Loucy (cell line): ENCODE data around the gene P2RX7.

ENCODE experiments used
- H2AFZ ChIP-seq: fragments of 200-600 bp; sonication (generic); 2 replicates; pipeline ENCODE4 v1.6.0; 2016; ENCODE audit warnings: antibody characterized with exemption, mild to moderate bottlenecking, low read length, moderate library complexity
- H3F3A ChIP-seq: fragments of 200-600 bp; 2 replicates; pipeline ENCODE4 v1.6.0; 2016; ENCODE audit warnings: antibody characterized with exemption, low read depth, mild to moderate bottlenecking
- H3K27me3 ChIP-seq: fragments of 200-600 bp; sonication (generic); 2 replicates; pipeline ENCODE4 v1.6.1; 2014; ENCODE audit warnings: low read length, mild to moderate bottlenecking; ENCODE audit not compliant: insufficient read depth, poor library complexity, severe bottlenecking
- H3K36me3 ChIP-seq: fragments of 200-600 bp; sonication (generic); 2 replicates; pipeline ENCODE4 v1.6.1; 2016; ENCODE audit warnings: low read length; ENCODE audit not compliant: insufficient read depth
- H3K4me1 ChIP-seq: fragments of 200-600 bp; sonication (generic); 2 replicates; pipeline ENCODE4 v1.5.1; 2014; ENCODE audit warnings: low read length, mild to moderate bottlenecking; ENCODE audit not compliant: insufficient read depth, poor library complexity, severe bottlenecking
- H3K4me2 ChIP-seq: fragments of 200-600 bp; sonication (generic); 2 replicates; pipeline ENCODE4 v1.6.0; 2014; ENCODE audit warnings: antibody characterized with exemption, low read length, low read depth, mild to moderate bottlenecking; ENCODE audit not compliant: poor library complexity, severe bottlenecking
- H3K4me3 ChIP-seq: fragments of 200-600 bp; sonication (generic); 2 replicates; pipeline ENCODE4 v1.5.1; 2014; ENCODE audit warnings: low read length, mild to moderate bottlenecking, mixed read lengths; ENCODE audit not compliant: poor library complexity, severe bottlenecking
- H3K79me2 ChIP-seq: fragments of 200-600 bp; sonication (generic); 2 replicates; pipeline ENCODE4 v1.6.1; 2014; ENCODE audit warnings: low read length; ENCODE audit not compliant: insufficient read depth
- H3K9ac ChIP-seq: fragments of 200-600 bp; sonication (generic); 2 replicates; pipeline ENCODE4 v1.6.0; 2014; ENCODE audit warnings: mild to moderate bottlenecking, low read depth, low read length, moderate library complexity; ENCODE audit not compliant: poor library complexity, severe bottlenecking
- H3K9me2 ChIP-seq: fragments of 200-600 bp; sonication (generic); replicated peaks from 2 replicates; pipeline ENCODE4 v1.6.1; 2016; ENCODE audit warnings: low read depth, low read length, mixed read lengths
- H3K9me3 ChIP-seq: fragments of 200-600 bp; sonication (generic); 2 replicates; pipeline ENCODE4 v1.6.1; 2014; ENCODE audit warnings: mild to moderate bottlenecking, antibody characterized with exemption, low read length, low read depth; ENCODE audit not compliant: insufficient read depth
- H4K20me1 ChIP-seq: fragments of 200-600 bp; sonication (generic); 2 replicates; pipeline ENCODE4 v1.6.0; 2014; ENCODE audit warnings: antibody characterized with exemption, low read length, mild to moderate bottlenecking; ENCODE audit not compliant: insufficient read depth, poor library complexity, severe bottlenecking
- EZH2phosphoT487 ChIP-seq: fragments of 200-600 bp; IDR thresholded peaks from 2 replicates; pipeline ENCODE4 v1.6.1; 2018; ENCODE audit warnings: antibody characterized with exemption, mild to moderate bottlenecking, moderate library complexity, borderline replicate concordance
- TF ChIP-seq, protein P1 (sequence below): fragments of 200-600 bp; sonication (generic); conservative IDR thresholded peaks from 2 replicates; pipeline ENCODE4 v1.5.1; 2014; ENCODE audit warnings: mild to moderate bottlenecking, antibody characterized with exemption, low read length

The P2RX7 gene

DNA sequence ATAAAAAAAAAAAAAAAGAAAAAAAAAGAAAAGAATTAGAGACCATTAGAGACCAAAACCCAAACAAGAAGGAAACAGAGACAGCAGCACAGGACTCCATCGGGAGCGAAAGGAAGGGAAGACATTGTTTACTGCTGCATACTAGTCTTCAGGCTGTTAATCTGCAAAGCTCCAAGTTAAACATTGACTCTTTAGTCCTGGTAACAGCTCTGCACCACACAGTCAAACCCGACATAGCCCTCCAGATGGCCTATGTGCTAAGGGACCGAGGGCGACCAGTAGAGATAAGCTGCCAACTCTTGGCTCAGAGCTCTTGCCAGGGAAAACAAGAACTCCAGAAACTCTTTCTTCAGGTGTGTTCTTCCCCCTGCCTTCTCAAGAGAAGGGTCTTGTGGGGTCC lies 85.1 kb downstream of the P2RX7 start:
- Histone ChIP-seq H4K20me1 (no peaks in the 10 kb centered on the region), H3K27me3 (no peaks in the 10 kb centered on the region), H3K36me3 (no peaks in the 10 kb centered on the region), H3K9me3 (no peaks in the 10 kb centered on the region), H3K79me2 (peaks cover 21% of the 10 kb centered on the region), H3K4me1 (peaks cover 13% of the 10 kb centered on the region), H3K9me2 (no peaks in the 10 kb centered on the region), H3F3A (no peaks in the 10 kb centered on the region), H3K4me2 (no peak overlapping the region), H2AFZ (no peak overlapping the region), H3K4me3 (no peak overlapping the region), H3K9ac (no peak overlapping the region)
- no peak for TF ChIP-seq EZH2phosphoT487
- TF ChIP-seq, protein P1, sequence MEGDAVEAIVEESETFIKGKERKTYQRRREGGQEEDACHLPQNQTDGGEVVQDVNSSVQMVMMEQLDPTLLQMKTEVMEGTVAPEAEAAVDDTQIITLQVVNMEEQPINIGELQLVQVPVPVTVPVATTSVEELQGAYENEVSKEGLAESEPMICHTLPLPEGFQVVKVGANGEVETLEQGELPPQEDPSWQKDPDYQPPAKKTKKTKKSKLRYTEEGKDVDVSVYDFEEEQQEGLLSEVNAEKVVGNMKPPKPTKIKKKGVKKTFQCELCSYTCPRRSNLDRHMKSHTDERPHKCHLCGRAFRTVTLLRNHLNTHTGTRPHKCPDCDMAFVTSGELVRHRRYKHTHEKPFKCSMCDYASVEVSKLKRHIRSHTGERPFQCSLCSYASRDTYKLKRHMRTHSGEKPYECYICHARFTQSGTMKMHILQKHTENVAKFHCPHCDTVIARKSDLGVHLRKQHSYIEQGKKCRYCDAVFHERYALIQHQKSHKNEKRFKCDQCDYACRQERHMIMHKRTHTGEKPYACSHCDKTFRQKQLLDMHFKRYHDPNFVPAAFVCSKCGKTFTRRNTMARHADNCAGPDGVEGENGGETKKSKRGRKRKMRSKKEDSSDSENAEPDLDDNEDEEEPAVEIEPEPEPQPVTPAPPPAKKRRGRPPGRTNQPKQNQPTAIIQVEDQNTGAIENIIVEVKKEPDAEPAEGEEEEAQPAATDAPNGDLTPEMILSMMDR, result no peak

DNA sequence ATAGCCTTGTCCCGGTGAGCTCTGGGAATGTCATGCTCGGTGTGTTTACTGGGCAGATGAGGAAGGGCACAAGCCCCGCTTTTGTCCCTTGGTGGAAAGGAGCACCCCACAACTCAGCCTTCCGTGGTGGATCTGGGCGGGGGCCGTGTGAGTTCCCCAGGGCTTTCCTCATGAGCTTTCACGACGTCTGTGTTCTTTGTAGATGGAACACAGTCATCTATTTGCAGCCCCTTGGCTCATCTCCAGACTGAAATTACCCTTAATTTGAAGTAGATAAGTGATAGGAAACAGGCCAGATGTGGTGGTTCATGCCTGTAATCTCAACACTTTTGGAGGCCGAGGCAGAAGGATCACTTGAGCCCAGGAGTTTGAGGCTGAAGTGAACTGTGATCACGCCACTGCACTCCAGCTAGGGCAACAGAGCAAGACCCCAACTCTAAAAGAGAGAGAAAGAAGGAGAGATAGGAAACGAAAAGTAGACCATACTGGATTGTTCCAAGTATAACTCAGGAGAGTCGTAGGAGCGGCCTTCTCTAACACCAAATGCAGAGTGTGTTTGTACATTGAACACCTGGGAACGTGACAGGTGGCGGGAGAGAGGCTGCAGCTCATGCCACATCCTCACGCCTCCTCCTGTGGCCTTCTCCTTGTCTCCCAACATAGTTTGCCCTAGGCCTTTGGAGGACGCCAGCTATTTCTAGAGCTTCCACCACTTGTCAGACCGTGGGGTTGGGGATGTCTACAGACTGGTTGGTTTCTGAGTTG lies 86.1 kb downstream of the P2RX7 start:
- Histone ChIP-seq H3K4me3 (no peak overlapping the region), H3K79me2 (peaks cover 11% of the 10 kb centered on the region), H3K9me3 (no peaks in the 10 kb centered on the region), H3K4me2 (no peak overlapping the region), H3F3A (no peaks in the 10 kb centered on the region), H2AFZ (no peak overlapping the region), H3K27me3 (no peaks in the 10 kb centered on the region), H3K36me3 (no peaks in the 10 kb centered on the region), H3K9ac (no peak overlapping the region), H4K20me1 (no peaks in the 10 kb centered on the region), H3K9me2 (no peaks in the 10 kb centered on the region), H3K4me1 (peaks cover 23% of the 10 kb centered on the region)
- TF ChIP-seq, protein P1, result no peak
- no peak for TF ChIP-seq EZH2phosphoT487

DNA sequence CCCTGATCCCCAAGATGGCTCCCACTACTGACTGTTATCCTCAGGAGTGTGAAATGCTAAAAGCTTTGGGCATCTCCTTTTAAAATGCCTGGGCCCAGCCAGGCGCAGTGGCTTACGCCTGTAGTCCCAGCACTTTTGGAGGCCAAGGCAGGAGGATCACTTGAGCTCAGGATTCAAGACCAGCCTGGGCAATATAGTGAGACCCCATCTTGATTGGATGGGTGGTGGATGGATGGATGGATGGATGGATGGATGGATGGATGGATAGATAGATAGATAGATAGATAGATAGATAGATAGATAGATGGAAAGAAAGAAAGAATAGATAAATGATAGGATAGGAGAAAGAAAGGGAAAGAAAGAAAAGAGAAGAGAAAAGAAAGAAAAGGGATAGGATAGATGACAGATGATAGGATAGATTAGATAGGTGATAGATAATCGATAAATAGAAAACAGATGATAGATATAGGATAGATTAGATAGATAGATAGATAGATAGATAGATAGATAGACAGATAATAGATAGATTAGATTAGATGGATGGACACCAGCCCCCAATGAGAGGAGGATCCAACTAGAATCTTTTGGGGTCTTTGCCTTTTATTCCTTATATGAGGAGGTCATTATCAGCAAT lies 86.8 kb downstream of the P2RX7 start:
- Histone ChIP-seq H3K9me3 (no peaks in the 10 kb centered on the region), H3K27me3 (no peaks in the 10 kb centered on the region), H3K4me2 (no peak overlapping the region), H4K20me1 (no peaks in the 10 kb centered on the region), H3K4me3 (no peak overlapping the region), H2AFZ (no peak overlapping the region), H3F3A (no peaks in the 10 kb centered on the region), H3K36me3 (no peaks in the 10 kb centered on the region), H3K4me1 (peaks cover 25% of the 10 kb centered on the region), H3K9ac (no peak overlapping the region), H3K9me2 (no peaks in the 10 kb centered on the region), H3K79me2 (peaks cover 11% of the 10 kb centered on the region)
- TF ChIP-seq EZH2phosphoT487, result no peak
- TF ChIP-seq, protein P1, result no peak
